GM23338 (cell line): Measurements from ENCODE around the gene TSHZ3. TPM values are rescaled to one million over a fixed set of nuclear protein-coding genes. Genes with fewer than 3 reads are reported as not detected.
A peak's percentile ranks its signal among the peaks of the same experiment; 100 is the strongest.

ENCODE experiments used
- ATAC-seq: fragments of 200-7000 bp; cut with Tn5 transposase; 3 replicates; pipeline ENCODE4 v1.9.1; 2020
- DNase-seq: peaks from one replicate; pipeline ENCODE4 v3.0.0-alpha.2; 2015; ENCODE audit warnings: low spot score
- H2AFZ ChIP-seq: fragments of 200-600 bp; sonication (generic); 2 replicates; pipeline ENCODE4 v1.8.0; 2016; ENCODE audit warnings: antibody characterized with exemption, mild to moderate bottlenecking, moderate library complexity
- H3F3A ChIP-seq: fragments of 200-600 bp; sonication (generic); replicated peaks from 2 replicates; pipeline ENCODE4 v1.8.0; 2017; ENCODE audit warnings: antibody characterized with exemption, mixed run types, low read depth
- H3K27ac ChIP-seq: fragments of 200-600 bp; sonication (generic); 2 replicates; pipeline ENCODE4 v1.6.1; 2016; ENCODE audit warnings: low read depth
- H3K27me3 ChIP-seq: fragments of 200-600 bp; sonication (generic); 2 replicates; pipeline ENCODE4 v1.8.0; 2016; ENCODE audit warnings: mild to moderate bottlenecking, mixed run types, moderate library complexity; ENCODE audit not compliant: insufficient read depth
- H3K36me3 ChIP-seq: fragments of 200-600 bp; sonication (generic); 2 replicates; pipeline ENCODE4 v1.8.0; 2016; ENCODE audit warnings: mild to moderate bottlenecking; ENCODE audit not compliant: insufficient read depth
- H3K4me1 ChIP-seq: fragments of 200-600 bp; sonication (generic); 2 replicates; pipeline ENCODE4 v1.8.0; 2016; ENCODE audit warnings: mild to moderate bottlenecking, moderate library complexity; ENCODE audit not compliant: insufficient read depth
- H3K4me2 ChIP-seq: fragments of 200-600 bp; sonication (generic); 2 replicates; pipeline ENCODE4 v1.7.1; 2017; ENCODE audit warnings: mixed run types
- H3K4me3 ChIP-seq: fragments of 200-600 bp; sonication (generic); 2 replicates; pipeline ENCODE4 v1.6.1; 2016; ENCODE audit warnings: mixed run types
- H3K79me2 ChIP-seq: fragments of 200-600 bp; sonication (generic); replicated peaks from 2 replicates; pipeline ENCODE4 v1.8.0; 2017; ENCODE audit warnings: mild to moderate bottlenecking; ENCODE audit not compliant: insufficient read depth
- H3K9me2 ChIP-seq: fragments of 200-600 bp; sonication (generic); 2 replicates; pipeline ENCODE4 v1.8.0; 2017; ENCODE audit not compliant: insufficient read depth
- H4K20me1 ChIP-seq: fragments of 200-600 bp; sonication (generic); replicated peaks from 2 replicates; pipeline ENCODE4 v1.8.0; 2017; ENCODE audit warnings: mild to moderate bottlenecking; ENCODE audit not compliant: insufficient read depth
- H3K27ac Mint-ChIP-seq: 2 replicates; pipeline ENCODE4 v1.8.0; 2020; ENCODE audit warnings: inconsistent platforms, mild to moderate bottlenecking, moderate library complexity, mixed read lengths
- H3K27me3 Mint-ChIP-seq: 3 replicates; pipeline ENCODE4 v1.8.0; 2022; ENCODE audit warnings: low read depth, mild to moderate bottlenecking, moderate library complexity, mixed read lengths, inconsistent platforms; ENCODE audit not compliant: insufficient read depth, poor library complexity
- H3K36me3 Mint-ChIP-seq: 3 replicates; pipeline ENCODE4 v1.8.0; 2021; ENCODE audit warnings: low read depth, mild to moderate bottlenecking, inconsistent platforms, moderate library complexity, mixed read lengths
- H3K4me1 Mint-ChIP-seq: 3 replicates; pipeline ENCODE4 v1.8.0; 2020; ENCODE audit warnings: mild to moderate bottlenecking, inconsistent platforms, mixed read lengths
- H3K4me3 Mint-ChIP-seq: 3 replicates; pipeline ENCODE4 v1.8.0; 2021; ENCODE audit warnings: moderate library complexity, mild to moderate bottlenecking, inconsistent platforms, mixed read lengths
- H3K9me3 Mint-ChIP-seq: 3 replicates; pipeline ENCODE4 v1.8.0; 2020; ENCODE audit warnings: moderate library complexity, mild to moderate bottlenecking, inconsistent platforms, mixed read lengths
- CREB1 ChIP-seq: fragments of 250-450 bp; sonication (Bioruptor Pico); IDR thresholded peaks from 2 replicates; pipeline ENCODE4 v1.5.0; 2020; ENCODE audit warnings: low read depth, mild to moderate bottlenecking, moderate library complexity
- CTCF ChIP-seq, 2 experiments: fragments of 200-600 bp in 1 of 2; sonication (generic) in 1 of 2; conservative IDR thresholded peaks; 2 replicates each; pipeline versions ENCODE4 v1.5.1 to v1.6.1; 2016 to 2017; ENCODE audit warnings: antibody characterized with exemption in 2 of 2, low read depth in 2 of 2, mild to moderate bottlenecking in 2 of 2, moderate library complexity in 1 of 2
- ETS1 ChIP-seq: IDR thresholded peaks from 2 replicates; pipeline ENCODE4 v1.6.1; 2016; ENCODE audit warnings: antibody characterized with exemption
- EZH2 ChIP-seq: fragments of 200-600 bp; sonication (generic); IDR thresholded peaks from one replicate; pipeline ENCODE4 v1.8.0; 2017; ENCODE audit warnings: antibody characterized with exemption, mild to moderate bottlenecking, low read depth; ENCODE audit not compliant: unreplicated experiment
- JUNB ChIP-seq: IDR thresholded peaks from one replicate; pipeline ENCODE4 v1.6.1; 2016; ENCODE audit warnings: antibody characterized with exemption; ENCODE audit not compliant: unreplicated experiment
- NANOG ChIP-seq: IDR thresholded peaks from 2 replicates; pipeline ENCODE4 v1.6.1; 2016; ENCODE audit warnings: antibody characterized with exemption, borderline replicate concordance
- STAT1 ChIP-seq: IDR thresholded peaks from one replicate; pipeline ENCODE4 v1.6.1; 2016; ENCODE audit warnings: antibody characterized with exemption; ENCODE audit not compliant: unreplicated experiment
- ZNF114 ChIP-seq: fragments of 250-450 bp; sonication (Bioruptor Pico); IDR thresholded peaks from 2 replicates; pipeline ENCODE4 v1.5.0; 2020; ENCODE audit warnings: mild to moderate bottlenecking, moderate library complexity
- polyA plus RNA-seq: library from polyadenylated mRNA; unstranded; fragments of >200 nt; fragmentation: Nextera tagmentation; extraction: Ambion mirVana; gene quantifications from 2 replicates; pipeline ENCODE4 v1.2.1, GENCODE V29; 2016
- total RNA-seq: library from RNA; depleted of rRNA; stranded (reverse); fragments of >200 nt; shearing (Covaris generic); gene quantifications from 2 replicates; pipeline ENCODE4 v1.2.3, GENCODE V29; 2014
- TF ChIP-seq, protein P1 (sequence below): IDR thresholded peaks from one replicate; pipeline ENCODE4 v1.6.1; 2018; ENCODE audit warnings: antibody characterized with exemption; ENCODE audit not compliant: unreplicated experiment

TSHZ3 gene
- total and polyA plus RNA-seq, 2 experiments from 2014 or later: 3.8 to 8.9 TPM

- TF ChIP-seq ETS1: no peak
- no peak for TF ChIP-seq ZNF114 (CRISPR knock-in tag)
- no peak for TF ChIP-seq STAT1
- TF ChIP-seq CREB1: no peak
- TF ChIP-seq JUNB: no peak
- TF ChIP-seq, protein P1, sequence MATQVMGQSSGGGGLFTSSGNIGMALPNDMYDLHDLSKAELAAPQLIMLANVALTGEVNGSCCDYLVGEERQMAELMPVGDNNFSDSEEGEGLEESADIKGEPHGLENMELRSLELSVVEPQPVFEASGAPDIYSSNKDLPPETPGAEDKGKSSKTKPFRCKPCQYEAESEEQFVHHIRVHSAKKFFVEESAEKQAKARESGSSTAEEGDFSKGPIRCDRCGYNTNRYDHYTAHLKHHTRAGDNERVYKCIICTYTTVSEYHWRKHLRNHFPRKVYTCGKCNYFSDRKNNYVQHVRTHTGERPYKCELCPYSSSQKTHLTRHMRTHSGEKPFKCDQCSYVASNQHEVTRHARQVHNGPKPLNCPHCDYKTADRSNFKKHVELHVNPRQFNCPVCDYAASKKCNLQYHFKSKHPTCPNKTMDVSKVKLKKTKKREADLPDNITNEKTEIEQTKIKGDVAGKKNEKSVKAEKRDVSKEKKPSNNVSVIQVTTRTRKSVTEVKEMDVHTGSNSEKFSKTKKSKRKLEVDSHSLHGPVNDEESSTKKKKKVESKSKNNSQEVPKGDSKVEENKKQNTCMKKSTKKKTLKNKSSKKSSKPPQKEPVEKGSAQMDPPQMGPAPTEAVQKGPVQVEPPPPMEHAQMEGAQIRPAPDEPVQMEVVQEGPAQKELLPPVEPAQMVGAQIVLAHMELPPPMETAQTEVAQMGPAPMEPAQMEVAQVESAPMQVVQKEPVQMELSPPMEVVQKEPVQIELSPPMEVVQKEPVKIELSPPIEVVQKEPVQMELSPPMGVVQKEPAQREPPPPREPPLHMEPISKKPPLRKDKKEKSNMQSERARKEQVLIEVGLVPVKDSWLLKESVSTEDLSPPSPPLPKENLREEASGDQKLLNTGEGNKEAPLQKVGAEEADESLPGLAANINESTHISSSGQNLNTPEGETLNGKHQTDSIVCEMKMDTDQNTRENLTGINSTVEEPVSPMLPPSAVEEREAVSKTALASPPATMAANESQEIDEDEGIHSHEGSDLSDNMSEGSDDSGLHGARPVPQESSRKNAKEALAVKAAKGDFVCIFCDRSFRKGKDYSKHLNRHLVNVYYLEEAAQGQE: no peak
- no peak for TF ChIP-seq NANOG
- no peak for TF ChIP-seq EZH2
Measured at GRCh38 chr19:31354316-31354715, 5.1 kb upstream of the TSHZ3 start (continued).

DNA sequence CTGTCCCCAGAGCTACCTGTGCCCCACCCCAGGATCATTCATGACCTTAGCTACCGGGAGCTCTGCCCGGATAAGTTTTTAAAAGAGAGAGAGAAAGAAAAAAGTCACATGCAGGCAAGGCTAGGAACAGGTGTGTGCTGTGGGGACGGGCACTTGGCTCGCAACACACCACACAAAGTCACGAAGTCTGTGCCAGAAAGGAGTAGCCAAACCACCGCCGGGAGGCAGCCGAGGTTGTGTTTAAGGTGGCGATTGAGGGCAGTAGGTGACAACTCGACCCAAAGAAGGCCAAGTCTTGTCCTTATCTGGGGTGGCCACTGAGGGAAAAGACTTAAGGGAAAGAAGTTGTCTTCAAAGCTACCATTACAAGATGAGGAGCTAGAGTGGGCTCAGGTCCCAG is 4.6 kb upstream of the TSHZ3 start:
- Mint-ChIP-seq H3K36me3 (peaks cover 2% of the 10 kb centered on the region; the same call in 2 of the 3 replicates), H3K4me1 (peaks cover 46% of the 10 kb centered on the region), H3K27ac (no peak overlapping the region), H3K4me3 (peak overlapping the region; percentile 93), H3K27me3 (peaks cover 71% of the 10 kb centered on the region), H3K9me3 (peaks cover 2% of the 10 kb centered on the region; the same call in 2 of the 3 replicates)
- H3F3A ChIP-seq: peaks cover 10% of the 10 kb centered on the region; the same call in 1 of the 2 replicates
- ATAC-seq (no peak), DNase-seq (peak; percentile 66)
- H3K9me2 ChIP-seq: peaks cover 5% of the 10 kb centered on the region; the same call in 1 of the 2 replicates
- H3K79me2 ChIP-seq: no peaks in the 10 kb centered on the region
- no peak overlapping the region for H2AFZ ChIP-seq
- H3K4me2 ChIP-seq: peak overlapping the region; percentile 98
- H4K20me1 ChIP-seq: no peaks in the 10 kb centered on the region
- H3K27me3 ChIP-seq: peaks cover 73% of the 10 kb centered on the region
- no peaks in the 10 kb centered on the region for H3K36me3 ChIP-seq
- H3K4me3 ChIP-seq: peak overlapping the region; percentile 83
- H3K4me1 ChIP-seq: peaks cover 47% of the 10 kb centered on the region
- TF ChIP-seq CTCF (conservative IDR thresholded peaks at IDR 0.05; ENCODE audit: low read depth in 2 of 2) (peak; percentile 36 to 57), EZH2 (peak; percentile 74), JUNB (no peak)
- H3K27ac ChIP-seq: no peak overlapping the region
